GM21576 (cell line): ENCODE data around the gene MAN1A1.

Experiments
- ATAC-seq: cut with Tn5 transposase; IDR thresholded peaks from one replicate; pipeline ENCODE4 v1.9.1; 2021; ENCODE audit warnings: mild to moderate bottlenecking, moderate library complexity; ENCODE audit not compliant: unreplicated experiment

MAN1A1 gene

GRCh38 chr6:119204719-119205118 is 144.8 kb downstream of the MAN1A1 start:
- ATAC-seq, result no peak

GRCh38 chr6:119201480-119201879 is 148.1 kb downstream of the MAN1A1 start:
- ATAC-seq, result no peak

- no peak for ATAC-seq
Observed at GRCh38 chr6:119200512-119201175, 148.9 kb downstream of the MAN1A1 start.

GRCh38 chr6:119197271-119197670 is 152.3 kb downstream of the MAN1A1 start:
- no peak for ATAC-seq

DNA sequence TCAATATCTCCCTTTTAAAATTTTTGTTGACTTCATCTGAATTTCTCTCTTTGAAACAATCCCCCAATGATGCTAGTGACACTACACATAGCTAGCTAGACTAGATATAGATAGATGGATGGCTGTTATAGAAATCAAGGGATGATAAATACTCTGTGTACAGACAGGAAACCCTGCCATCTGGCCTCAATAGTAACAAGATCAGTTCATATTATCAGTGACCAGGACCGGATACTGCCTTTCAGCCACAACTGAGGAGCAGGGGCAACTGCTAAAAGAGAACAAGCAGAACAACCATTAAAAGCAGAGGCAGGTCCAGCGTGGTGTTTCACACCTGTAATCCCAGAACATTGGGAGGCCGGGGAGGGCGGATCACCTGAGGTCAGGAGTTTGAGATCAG is 152.8 kb downstream of the MAN1A1 start:
- ATAC-seq, result no peak

- no peak for ATAC-seq
Observed at GRCh38 chr6:119195848-119196247, 153.7 kb downstream of the MAN1A1 start.

DNA sequence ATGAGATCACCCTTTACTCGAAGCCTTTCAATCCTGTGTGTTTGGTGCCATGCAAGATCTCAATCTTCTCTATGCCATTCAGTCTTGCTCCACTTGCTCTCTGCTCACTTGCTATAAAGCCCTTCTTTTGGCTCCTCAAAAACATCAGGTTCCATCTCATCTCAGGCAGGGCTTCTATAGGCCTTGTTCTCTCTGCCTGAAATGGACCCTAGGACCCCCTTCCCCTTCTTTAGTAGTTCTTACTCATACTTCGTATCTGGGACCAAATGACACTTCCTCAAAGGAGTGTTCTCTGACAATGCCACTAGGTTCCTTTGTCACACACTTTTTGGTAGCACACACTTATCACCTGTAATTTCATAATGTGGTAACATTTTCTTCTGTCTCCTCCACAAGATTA is 154.4 kb downstream of the MAN1A1 start:
- no peak for ATAC-seq

DNA sequence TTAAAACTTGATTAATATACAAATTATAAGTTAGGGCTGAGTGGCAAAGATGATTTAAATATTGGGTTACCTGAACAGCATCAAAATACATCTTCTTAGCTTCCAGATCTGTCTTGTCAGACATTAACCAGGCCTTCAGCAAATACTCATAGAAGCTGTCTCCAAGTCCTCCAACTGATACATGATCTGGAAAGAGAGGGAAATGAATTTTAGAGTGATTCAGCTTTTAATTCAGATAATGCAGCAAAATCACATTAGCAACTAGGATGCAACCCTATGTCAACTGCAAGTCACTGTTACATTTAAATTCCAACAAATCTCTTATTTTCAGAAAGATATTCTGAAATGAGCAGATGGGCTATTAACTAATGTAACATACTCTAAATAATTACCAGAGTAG is 155.9 kb downstream of the MAN1A1 start:
- ATAC-seq, result no peak

DNA sequence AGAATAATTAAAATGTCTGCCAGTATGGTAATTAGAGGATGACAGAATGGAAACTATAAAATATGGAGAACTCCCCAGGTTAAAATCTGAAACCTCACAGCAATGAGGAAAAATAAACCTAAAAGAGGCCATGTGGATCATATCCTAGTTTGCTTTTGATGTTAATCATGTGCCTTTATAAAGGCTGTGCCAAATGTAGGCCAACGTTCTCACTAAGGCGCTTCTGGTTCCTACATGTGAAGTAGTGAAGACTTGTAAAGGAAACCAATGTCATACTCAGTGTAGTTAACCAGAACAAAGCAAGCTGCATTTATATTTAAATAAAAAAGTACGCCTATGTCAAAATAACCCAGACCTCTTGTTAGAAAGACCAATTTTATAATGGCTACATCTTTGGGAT is 157.4 kb downstream of the MAN1A1 start:
- ATAC-seq, result no peak

DNA sequence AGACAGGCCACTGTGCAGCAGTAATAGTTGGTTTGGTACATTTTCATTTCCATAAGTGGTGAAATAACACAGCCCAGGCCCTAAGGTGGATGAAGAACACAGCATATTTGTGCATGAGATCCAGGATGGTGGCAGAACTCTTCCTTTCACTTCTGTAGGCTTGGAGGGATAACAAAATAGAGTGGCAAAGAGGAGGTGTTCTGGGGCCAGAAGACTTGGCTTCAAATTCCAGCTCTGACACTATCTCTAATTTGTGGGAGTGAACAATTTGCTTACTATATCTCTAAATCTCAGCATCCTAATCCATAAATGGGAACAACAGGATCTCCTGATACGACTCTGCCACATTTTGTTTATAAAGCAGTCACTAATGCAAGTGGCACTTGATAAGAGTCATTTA is 159.4 kb downstream of the MAN1A1 start:
- no peak for ATAC-seq

DNA sequence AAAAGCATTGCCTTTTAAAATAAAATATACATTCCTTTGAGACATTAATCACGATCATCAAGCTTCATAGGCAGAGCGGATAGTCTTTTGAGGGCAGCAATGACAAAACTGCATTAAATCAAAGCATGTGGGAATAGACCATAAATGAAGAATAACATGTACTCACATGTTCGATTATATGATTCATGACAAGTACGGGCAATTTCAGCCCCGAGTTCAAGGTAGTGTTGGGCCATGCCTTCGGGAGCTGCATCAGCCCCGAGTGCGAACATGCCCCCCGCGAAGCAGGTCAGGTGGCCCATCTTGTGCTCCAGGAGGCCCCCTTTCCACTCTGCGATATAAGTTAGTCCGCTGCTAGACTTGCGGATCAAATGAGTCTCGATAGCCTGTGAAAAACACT is 160.1 kb downstream of the MAN1A1 start:
- no peak for ATAC-seq

- ATAC-seq, result no peak
Observed at GRCh38 chr6:119187596-119187995, 162.0 kb downstream of the MAN1A1 start.

DNA sequence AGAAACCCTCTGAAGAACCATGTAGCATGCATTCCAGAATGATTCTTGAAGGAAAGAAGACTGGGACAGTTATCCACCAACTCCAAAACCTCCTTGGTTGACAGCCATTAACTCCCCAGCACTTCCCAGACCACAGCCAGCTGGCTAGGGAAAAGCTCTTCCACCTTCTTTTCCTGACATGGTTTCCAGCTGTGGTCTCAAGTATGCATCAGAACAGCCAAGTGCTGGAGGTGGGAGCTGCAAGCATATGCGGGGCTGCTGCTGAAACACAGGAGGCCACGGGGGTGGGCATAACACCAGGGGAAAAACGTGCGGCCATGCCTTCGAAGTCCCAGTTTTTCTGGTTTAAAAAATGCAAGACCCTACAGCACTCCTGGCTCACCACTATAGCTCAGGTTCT is 163.1 kb downstream of the MAN1A1 start:
- no peak for ATAC-seq

DNA sequence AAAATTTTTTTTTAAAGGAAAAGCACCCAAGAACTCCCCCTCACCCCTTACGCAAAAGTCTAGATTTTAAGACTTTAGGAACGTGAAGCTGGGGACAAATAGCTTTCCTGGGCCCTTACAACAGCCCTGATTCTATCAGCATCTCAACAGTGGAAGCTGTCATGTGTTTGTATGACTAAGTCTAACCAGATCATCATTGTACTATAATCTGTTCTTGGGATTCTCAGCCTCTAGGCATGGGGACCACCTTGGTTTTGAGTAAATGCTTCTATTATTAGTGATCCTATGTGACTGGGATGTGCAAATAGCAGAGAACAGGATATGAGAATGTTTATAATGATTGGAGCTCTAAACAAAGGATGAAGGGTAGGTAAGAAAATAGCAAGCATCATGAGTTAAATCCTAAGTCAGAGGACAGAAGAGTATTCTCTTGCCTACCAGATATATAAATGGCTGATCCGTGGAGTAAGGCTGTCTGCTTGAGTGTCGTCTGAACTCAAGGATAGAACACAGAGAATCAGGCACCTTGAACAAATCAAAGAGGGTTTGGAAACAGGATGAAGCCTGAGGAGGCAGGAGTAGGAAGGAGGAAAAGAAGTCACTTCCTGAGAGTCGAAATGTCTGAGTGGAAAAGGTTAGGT is 165.4 kb downstream of the MAN1A1 start:
- ATAC-seq, result no peak

DNA sequence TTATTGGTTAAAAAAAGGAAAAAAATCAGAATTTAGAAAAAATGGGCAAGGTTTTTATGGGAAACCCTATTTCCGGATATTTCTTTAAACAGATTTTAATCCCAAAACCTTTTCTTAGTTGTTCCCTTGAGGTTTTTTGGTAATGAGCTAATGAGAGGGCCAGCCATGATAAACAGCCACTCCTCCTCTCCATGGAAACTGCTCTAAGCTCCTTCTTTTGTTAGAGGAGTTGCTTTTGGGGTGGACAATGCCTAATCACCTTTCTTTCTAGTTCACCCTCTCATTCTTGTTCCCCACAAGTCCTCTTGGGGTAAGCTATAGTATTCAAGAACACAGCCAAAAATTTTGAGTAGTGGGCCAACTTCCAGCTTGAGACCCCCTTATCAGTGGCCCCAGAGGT is 166.1 kb downstream of the MAN1A1 start:
- ATAC-seq, result no peak

- no peak for ATAC-seq
Observed at GRCh38 chr6:119182875-119183274, 166.7 kb downstream of the MAN1A1 start.

- ATAC-seq, result no peak
Observed at GRCh38 chr6:119182216-119182803, 167.3 kb downstream of the MAN1A1 start.

GRCh38 chr6:119181046-119181445 is 168.5 kb downstream of the MAN1A1 start:
- no peak for ATAC-seq

DNA sequence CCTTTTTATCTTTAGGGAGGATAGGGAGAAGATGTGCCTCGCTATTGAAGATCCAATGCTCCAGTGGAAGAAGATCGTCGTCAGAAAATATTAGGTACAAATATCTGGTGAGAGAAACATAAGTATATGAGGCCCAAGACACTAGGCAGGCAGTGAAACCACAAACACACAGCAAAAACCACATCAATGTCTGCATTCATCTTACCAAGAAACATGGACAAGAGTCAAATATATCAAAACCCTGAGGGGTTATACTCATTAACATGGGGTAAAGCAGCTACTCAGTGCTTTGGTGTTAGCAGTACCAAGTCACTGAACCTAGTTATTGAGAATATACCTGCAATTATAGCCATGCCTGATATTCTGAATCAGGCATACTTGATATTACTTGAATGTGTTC is 169.7 kb downstream of the MAN1A1 start:
- ATAC-seq, result no peak

GRCh38 chr6:119179062-119179461 is 170.5 kb downstream of the MAN1A1 start:
- no peak for ATAC-seq

DNA sequence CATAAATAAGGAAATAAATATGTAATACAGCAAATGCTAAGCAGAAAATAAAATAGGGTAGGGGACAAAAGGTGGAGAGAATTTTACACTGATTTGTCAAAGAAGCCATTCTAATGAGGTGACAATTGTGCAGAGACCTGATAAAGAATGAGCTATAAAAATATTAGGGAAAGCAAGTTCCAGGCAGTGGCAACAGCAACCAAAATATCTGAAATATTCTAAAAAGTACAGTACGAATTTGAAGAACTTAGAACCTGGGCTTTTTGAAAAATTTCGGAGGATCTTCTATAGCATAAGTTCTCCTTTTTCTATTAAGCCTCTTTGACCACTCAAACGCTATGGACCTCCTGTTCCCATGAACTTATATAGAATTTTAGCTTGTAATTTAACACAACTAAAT is 173.1 kb downstream of the MAN1A1 start:
- no peak for ATAC-seq
